GM12874 (cell line): Measurements from ENCODE around the gene ANAPC16.

Experiments used
- CTCF ChIP-seq: IDR thresholded peaks from 2 replicates; pipeline ENCODE4 v1.5.1; 2011; ENCODE audit warnings: low read depth, mild to moderate bottlenecking, control low read depth, low read length, moderate library complexity; ENCODE audit not compliant: insufficient read depth

Gene ANAPC16

GRCh38 chr10:72250666-72251065 lies 34.9 kb downstream of the ANAPC16 start:
- TF ChIP-seq CTCF = no peak

GRCh38 chr10:72251635-72252034 lies 35.8 kb downstream of the ANAPC16 start:
- TF ChIP-seq CTCF = no peak

GRCh38 chr10:72252972-72253371 lies 37.2 kb downstream of the ANAPC16 start:
- TF ChIP-seq CTCF = no peak

- TF ChIP-seq CTCF = no peak
These were observed 37.8 kb downstream of the ANAPC16 start for GRCh38 chr10:72253578-72253977.

GRCh38 chr10:72254813-72255568 lies 39.2 kb downstream of the ANAPC16 start:
- TF ChIP-seq CTCF = no peak

- TF ChIP-seq CTCF = no peak
These were observed 40.3 kb downstream of the ANAPC16 start for GRCh38 chr10:72255977-72256729.

GRCh38 chr10:72257051-72257892 lies 41.5 kb downstream of the ANAPC16 start:
- TF ChIP-seq CTCF = no peak
